ENCODE data around the gene RAB15. TPM values are rescaled to one million over a fixed set of nuclear protein-coding genes. Genes with fewer than 3 reads are reported as not detected.

The RAB15 gene
- polyA plus RNA-seq, 4 donors = 12.2 to 47.9 (median 16.8) TPM

- WGBS, 3 donors = 85 to 91% (median 91%) methylated on average over 2 of the region's 2 CpGs
- Histone ChIP-seq H3K4me1 (ENCODE audit: control insufficient read depth in 3 of 3, insufficient read depth in 2 of 3, low read depth in 1 of 3, low read length in 2 of 3) (peaks cover 11 to 44% (median 20%) of the 10 kb centered on the region in 3 donors), H3K4me3 (ENCODE audit: low read depth in 1 of 3, low read length in 3 of 3) (no peak overlapping the region), H3K27me3 (ENCODE audit: control insufficient read depth in 3 of 3, insufficient read depth in 3 of 3, low read length in 3 of 3) (no peaks in the 10 kb centered on the region), H3K27ac (ENCODE audit: low read depth in 1 of 3, low read length in 2 of 3) (peak overlapping the region in 1 of 3 donors; percentile 78), H3K36me3 (ENCODE audit: control insufficient read depth in 3 of 3, insufficient read depth in 2 of 3, low read depth in 1 of 3, low read length in 3 of 3) (peaks cover 0 to 56% (median 2%) of the 10 kb centered on the region in 3 donors), H3K9me3 (ENCODE audit: control insufficient read depth in 2 of 2, insufficient read depth in 1 of 2, low read depth in 1 of 2, low read length in 1 of 2) (no peaks in the 10 kb centered on the region)
- FAIRE-seq (no peak), DNase-seq (no peak)
Measured at GRCh38 chr14:64944041-64944440, 28.1 kb downstream of the RAB15 start.

DNA sequence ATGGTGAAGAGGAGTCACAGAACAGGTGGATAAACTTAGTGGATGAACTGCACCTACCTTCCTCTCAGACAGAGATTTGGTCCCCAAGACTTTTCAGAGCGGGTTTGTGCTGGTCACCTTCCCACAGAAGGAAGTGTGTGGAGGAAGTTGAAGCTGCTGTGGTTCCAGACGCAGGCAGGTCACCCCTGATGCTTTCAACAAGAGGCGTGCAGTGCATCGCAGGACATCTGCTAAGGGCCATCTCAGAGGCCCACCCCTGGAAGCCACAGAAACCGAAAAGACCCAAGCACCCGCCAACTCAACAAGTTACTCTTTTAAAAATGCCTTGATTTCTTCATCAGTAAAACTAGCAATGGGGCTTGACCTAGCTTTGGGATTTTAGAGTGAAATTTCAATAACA is 28.6 kb downstream of the RAB15 start:
- 67 to 90% (median 72%) methylated on average over 6 of the region's 6 CpGs for WGBS, 3 donors
- DNase-seq (no peak), FAIRE-seq (no peak)
- no peaks in the 10 kb centered on the region for H3K9me3 ChIP-seq (ENCODE audit: control insufficient read depth in 2 of 2, insufficient read depth in 1 of 2, low read depth in 1 of 2, low read length in 1 of 2)
- H3K4me3 ChIP-seq (ENCODE audit: low read depth in 1 of 3, low read length in 3 of 3) = no peak overlapping the region
- peaks cover 0 to 52% (median 2%) of the 10 kb centered on the region in 3 donors for H3K36me3 ChIP-seq (ENCODE audit: control insufficient read depth in 3 of 3, insufficient read depth in 2 of 3, low read depth in 1 of 3, low read length in 3 of 3)
- H3K4me1 ChIP-seq (ENCODE audit: control insufficient read depth in 3 of 3, insufficient read depth in 2 of 3, low read depth in 1 of 3, low read length in 2 of 3) = peaks cover 11 to 44% (median 20%) of the 10 kb centered on the region in 3 donors
- no peaks in the 10 kb centered on the region for H3K27me3 ChIP-seq (ENCODE audit: control insufficient read depth in 3 of 3, insufficient read depth in 3 of 3, low read length in 3 of 3)
- peak overlapping the region; percentile 39 to 78 (median 60) for H3K27ac ChIP-seq (ENCODE audit: low read depth in 1 of 3, low read length in 2 of 3)

DNA sequence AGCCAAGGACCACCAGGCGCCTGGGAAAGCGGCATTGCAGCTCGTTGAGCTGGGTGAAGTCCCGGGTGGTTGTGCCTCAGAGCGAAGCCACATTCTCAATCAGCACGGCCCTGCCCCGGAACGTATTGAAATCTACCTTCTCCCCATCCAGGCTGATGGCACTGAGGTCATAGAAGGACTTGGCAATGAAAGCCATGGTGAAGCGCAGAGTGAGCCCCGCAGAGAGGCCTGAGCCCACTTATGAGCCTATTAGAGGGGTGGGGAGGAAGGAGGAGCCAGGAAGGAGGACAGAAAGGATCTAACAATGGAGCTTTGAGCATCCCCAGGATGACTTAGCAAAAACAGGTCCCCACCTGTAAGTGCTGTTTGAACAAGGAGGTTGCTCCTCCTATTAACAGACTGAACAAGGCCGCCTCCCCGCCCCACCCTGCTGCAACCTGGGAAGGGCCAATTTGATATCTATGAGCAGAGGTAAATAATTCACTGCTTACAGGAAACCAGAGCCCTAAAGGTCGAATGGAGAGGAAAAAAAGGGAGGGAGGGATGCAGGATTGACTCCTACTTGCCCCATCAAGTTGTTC is 29.5 kb downstream of the RAB15 start, which contains the start of gene GPX2:
Gene GPX2, minus strand, starts transcription at position 215 of the 581 bp plus-strand sequence. Its CDS starts 19 bp downstream, at position 196.
- Histone ChIP-seq H3K9me3 (ENCODE audit: control insufficient read depth in 2 of 2, insufficient read depth in 1 of 2, low read depth in 1 of 2, low read length in 1 of 2) (peaks cover 0 to 4% of the 10 kb centered on the region in 2 donors), H3K4me1 (ENCODE audit: control insufficient read depth in 3 of 3, insufficient read depth in 2 of 3, low read depth in 1 of 3, low read length in 2 of 3) (peaks cover 9 to 42% (median 16%) of the 10 kb centered on the region in 3 donors), H3K4me3 (ENCODE audit: low read depth in 1 of 3, low read length in 3 of 3) (peak within 1 kb of the TSS; percentile 18 to 31 (median 27)), H3K27ac (ENCODE audit: low read depth in 1 of 3, low read length in 2 of 3) (peak within 1 kb of the TSS; percentile 60 to 94 (median 76)), H3K27me3 (ENCODE audit: control insufficient read depth in 3 of 3, insufficient read depth in 3 of 3, low read length in 3 of 3) (no peaks in the 10 kb centered on the region), H3K36me3 (ENCODE audit: control insufficient read depth in 3 of 3, insufficient read depth in 2 of 3, low read depth in 1 of 3, low read length in 3 of 3) (peaks cover 0 to 43% (median 2%) of the 10 kb centered on the region in 3 donors)
- DNase-seq (peak; percentile 88 to 95), FAIRE-seq (peak; percentile 47)
- WGBS, 3 donors = 13 to 61% (median 38%) methylated on average over 13 of the region's 13 CpGs

DNA sequence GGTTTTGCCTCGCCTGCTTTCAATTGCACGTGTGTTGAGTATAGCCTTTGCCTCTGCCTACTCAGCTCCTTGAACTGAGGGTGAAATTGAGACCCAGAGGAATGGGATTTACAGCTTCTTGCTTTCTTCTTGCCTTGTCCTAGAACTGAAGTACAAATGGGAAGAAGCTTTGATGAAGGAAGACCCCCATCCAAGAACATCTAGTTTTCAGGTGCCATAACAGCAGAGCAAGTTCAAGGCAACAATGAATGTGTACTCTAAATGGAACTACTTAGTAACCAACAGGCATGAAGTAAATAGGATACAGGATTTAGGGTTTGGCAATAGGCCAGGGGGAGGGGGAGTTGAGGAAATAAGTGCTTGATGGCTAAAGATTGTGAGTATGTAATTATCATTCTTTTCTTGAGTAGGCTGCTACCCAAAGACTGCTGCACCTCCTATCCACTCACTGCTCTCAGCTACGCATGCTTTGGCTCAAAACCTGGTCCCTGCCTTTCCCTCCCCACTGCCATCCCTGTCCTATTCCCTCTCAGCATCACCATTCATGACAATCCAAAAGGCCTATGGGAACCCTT is 31.7 kb downstream of the RAB15 start:
- no peak for FAIRE-seq
- Histone ChIP-seq H3K4me3 (ENCODE audit: low read depth in 1 of 3, low read length in 3 of 3) (no peak overlapping the region), H3K27me3 (ENCODE audit: control insufficient read depth in 3 of 3, insufficient read depth in 3 of 3, low read length in 3 of 3) (no peaks in the 10 kb centered on the region), H3K27ac (ENCODE audit: low read depth in 1 of 3, low read length in 2 of 3) (peak overlapping the region in 1 of 3 donors; percentile 94), H3K36me3 (ENCODE audit: control insufficient read depth in 3 of 3, insufficient read depth in 2 of 3, low read depth in 1 of 3, low read length in 3 of 3) (peaks cover 0 to 28% (median 2%) of the 10 kb centered on the region in 3 donors), H3K4me1 (ENCODE audit: control insufficient read depth in 3 of 3, insufficient read depth in 2 of 3, low read depth in 1 of 3, low read length in 2 of 3) (peaks cover 9 to 42% (median 11%) of the 10 kb centered on the region in 3 donors), H3K9me3 (ENCODE audit: control insufficient read depth in 2 of 2, insufficient read depth in 1 of 2, low read depth in 1 of 2, low read length in 1 of 2) (peaks cover 0 to 4% of the 10 kb centered on the region in 2 donors)
- DNase-seq = no peak
- WGBS, 3 donors = 38 to 63% (median 63%) methylated on average over 3 of the region's 3 CpGs

- DNase-seq = no peak
- Histone ChIP-seq H3K27me3 (ENCODE audit: control insufficient read depth in 3 of 3, insufficient read depth in 3 of 3, low read length in 3 of 3) (no peaks in the 10 kb centered on the region), H3K4me1 (ENCODE audit: control insufficient read depth in 3 of 3, insufficient read depth in 2 of 3, low read depth in 1 of 3, low read length in 2 of 3) (peaks cover 9 to 42% (median 11%) of the 10 kb centered on the region in 3 donors), H3K36me3 (ENCODE audit: control insufficient read depth in 3 of 3, insufficient read depth in 2 of 3, low read depth in 1 of 3, low read length in 3 of 3) (peaks cover 0 to 25% (median 2%) of the 10 kb centered on the region in 3 donors), H3K4me3 (ENCODE audit: low read depth in 1 of 3, low read length in 3 of 3) (no peak overlapping the region), H3K27ac (ENCODE audit: low read depth in 1 of 3, low read length in 2 of 3) (peak overlapping the region in 2 of 3 donors; percentile 32 to 52), H3K9me3 (ENCODE audit: control insufficient read depth in 2 of 2, insufficient read depth in 1 of 2, low read depth in 1 of 2, low read length in 1 of 2) (peaks cover 0 to 4% of the 10 kb centered on the region in 2 donors)
- 27 to 61% (median 47%) methylated on average over 3 of the region's 3 CpGs for WGBS, 3 donors
- no peak for FAIRE-seq
Measured at GRCh38 chr14:64939817-64940190, 32.3 kb downstream of the RAB15 start.

DNA sequence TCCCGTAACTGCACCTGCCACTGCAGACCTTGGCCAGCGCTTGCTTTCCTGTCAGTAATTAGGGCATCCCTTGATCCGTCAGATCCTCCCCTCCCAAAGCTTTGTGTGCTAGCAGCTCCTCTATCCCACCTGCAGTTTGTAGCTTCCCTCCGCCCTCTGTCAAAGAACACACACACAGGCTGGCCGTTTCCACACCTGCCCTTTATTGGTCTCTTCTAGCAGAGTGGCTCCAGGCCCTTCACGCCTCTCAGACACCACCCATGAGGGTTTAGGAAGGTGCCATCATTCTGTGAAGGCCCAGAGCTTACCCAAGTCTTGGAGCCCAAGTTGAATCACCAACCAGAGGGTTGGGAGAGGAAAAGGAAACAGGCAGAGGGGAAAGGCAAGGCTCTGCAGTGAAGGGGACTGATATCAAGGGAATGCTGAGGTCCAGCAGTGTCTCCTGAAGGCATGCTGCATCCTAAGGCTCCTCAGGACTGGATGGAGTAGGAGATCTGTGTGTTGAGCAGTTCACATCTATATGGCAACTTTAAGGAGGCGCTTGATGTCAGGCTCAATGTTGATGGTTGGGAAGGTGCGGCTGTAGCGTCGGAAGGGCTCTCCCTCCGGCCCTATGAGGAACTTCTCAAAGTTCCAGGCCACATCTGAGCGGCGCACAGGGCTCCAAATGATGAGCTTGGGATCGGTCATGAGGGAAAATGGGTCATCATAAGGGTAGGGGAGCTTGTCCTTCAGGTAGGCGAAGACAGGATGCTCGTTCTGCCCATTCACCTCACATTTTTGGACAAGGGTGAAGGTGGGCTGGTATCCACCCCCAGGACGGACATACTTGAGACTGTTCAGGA is 32.9 kb downstream of the RAB15 start:
- FAIRE-seq = no peak
- peak overlapping the region in 2 of 3 donors; percentile 24 to 52 for H3K27ac ChIP-seq (ENCODE audit: low read depth in 1 of 3, low read length in 2 of 3)
- no peak overlapping the region for H3K4me3 ChIP-seq (ENCODE audit: low read depth in 1 of 3, low read length in 3 of 3)
- 49 to 77% (median 69%) methylated on average over 17 of the region's 17 CpGs for WGBS, 3 donors
- H3K9me3 ChIP-seq (ENCODE audit: control insufficient read depth in 2 of 2, insufficient read depth in 1 of 2, low read depth in 1 of 2, low read length in 1 of 2) = peaks cover 0 to 4% of the 10 kb centered on the region in 2 donors
- peaks cover 0 to 24% (median 2%) of the 10 kb centered on the region in 3 donors for H3K36me3 ChIP-seq (ENCODE audit: control insufficient read depth in 3 of 3, insufficient read depth in 2 of 3, low read depth in 1 of 3, low read length in 3 of 3)
- H3K4me1 ChIP-seq (ENCODE audit: control insufficient read depth in 3 of 3, insufficient read depth in 2 of 3, low read depth in 1 of 3, low read length in 2 of 3) = peaks cover 9 to 39% (median 11%) of the 10 kb centered on the region in 3 donors
- DNase-seq = no peak
- H3K27me3 ChIP-seq (ENCODE audit: control insufficient read depth in 3 of 3, insufficient read depth in 3 of 3, low read length in 3 of 3) = no peaks in the 10 kb centered on the region

- Histone ChIP-seq H3K27ac (ENCODE audit: low read depth in 1 of 3, low read length in 2 of 3) (peak overlapping the region in 1 of 3 donors; percentile 6), H3K9me3 (ENCODE audit: control insufficient read depth in 2 of 2, insufficient read depth in 1 of 2, low read depth in 1 of 2, low read length in 1 of 2) (peaks cover 0 to 4% of the 10 kb centered on the region in 2 donors), H3K36me3 (ENCODE audit: control insufficient read depth in 3 of 3, insufficient read depth in 2 of 3, low read depth in 1 of 3, low read length in 3 of 3) (peaks cover 1 to 25% (median 2%) of the 10 kb centered on the region in 3 donors), H3K27me3 (ENCODE audit: control insufficient read depth in 3 of 3, insufficient read depth in 3 of 3, low read length in 3 of 3) (no peaks in the 10 kb centered on the region), H3K4me3 (ENCODE audit: low read depth in 1 of 3, low read length in 3 of 3) (no peak overlapping the region), H3K4me1 (ENCODE audit: control insufficient read depth in 3 of 3, insufficient read depth in 2 of 3, low read depth in 1 of 3, low read length in 2 of 3) (peaks cover 2 to 26% (median 2%) of the 10 kb centered on the region in 3 donors)
- no peak for DNase-seq
- FAIRE-seq = no peak
- 48 to 76% (median 67%) methylated on average over 1 of the region's 1 CpG for WGBS, 3 donors
Measured at GRCh38 chr14:64937821-64938193, 34.3 kb downstream of the RAB15 start.

DNA sequence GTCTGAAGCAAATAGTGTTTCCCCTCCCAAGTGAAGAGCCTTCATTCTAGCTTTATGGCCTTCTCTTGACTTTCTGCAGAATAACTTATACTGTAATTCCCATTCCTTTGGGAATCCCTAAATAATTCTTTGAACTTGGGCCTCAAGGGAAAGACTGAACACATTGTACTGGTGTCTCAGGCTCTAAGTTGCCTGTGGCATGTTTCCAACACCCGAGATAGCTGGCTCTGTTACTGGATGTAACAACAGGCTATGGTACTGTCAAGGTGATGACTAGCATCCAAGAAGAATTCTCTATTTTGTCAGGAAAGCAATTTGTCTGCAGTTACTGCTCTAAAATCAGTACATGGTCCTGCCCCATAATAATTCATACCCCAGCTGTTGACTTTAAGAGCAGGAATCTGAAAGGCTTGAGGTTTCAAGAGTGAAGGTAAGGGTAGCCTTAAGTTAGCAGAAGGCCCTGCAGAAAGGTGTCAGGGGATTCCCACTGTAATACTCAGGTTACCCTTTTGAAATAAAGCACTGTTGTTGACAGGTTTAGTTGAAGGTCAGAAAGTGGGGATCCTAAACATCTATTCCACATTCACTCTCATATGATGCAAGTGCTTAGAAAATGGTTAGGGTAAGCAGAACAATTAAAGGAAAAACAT is 34.8 kb downstream of the RAB15 start:
- no peaks in the 10 kb centered on the region for H3K27me3 ChIP-seq (ENCODE audit: control insufficient read depth in 3 of 3, insufficient read depth in 3 of 3, low read length in 3 of 3)
- peaks cover 2 to 22% (median 2%) of the 10 kb centered on the region in 3 donors for H3K36me3 ChIP-seq (ENCODE audit: control insufficient read depth in 3 of 3, insufficient read depth in 2 of 3, low read depth in 1 of 3, low read length in 3 of 3)
- H3K9me3 ChIP-seq (ENCODE audit: control insufficient read depth in 2 of 2, insufficient read depth in 1 of 2, low read depth in 1 of 2, low read length in 1 of 2) = peaks cover 0 to 4% of the 10 kb centered on the region in 2 donors
- peak overlapping the region in 1 of 3 donors; percentile 49 for H3K27ac ChIP-seq (ENCODE audit: low read depth in 1 of 3, low read length in 2 of 3)
- 18 to 42% (median 25%) methylated on average over 1 of the region's 1 CpG for WGBS, 3 donors
- DNase-seq (no peak), FAIRE-seq (no peak)
- peaks cover 0 to 23% (median 2%) of the 10 kb centered on the region in 3 donors for H3K4me1 ChIP-seq (ENCODE audit: control insufficient read depth in 3 of 3, insufficient read depth in 2 of 3, low read depth in 1 of 3, low read length in 2 of 3)
- no peak overlapping the region for H3K4me3 ChIP-seq (ENCODE audit: low read depth in 1 of 3, low read length in 3 of 3)
